ENCODE data around the gene FMN1. TPM values are rescaled to one million over a fixed set of nuclear protein-coding genes. Genes with fewer than 3 reads are reported as not detected.

FMN1 gene
- total RNA-seq, 1 donor from 2014 or later = 4.0 TPM

DNA sequence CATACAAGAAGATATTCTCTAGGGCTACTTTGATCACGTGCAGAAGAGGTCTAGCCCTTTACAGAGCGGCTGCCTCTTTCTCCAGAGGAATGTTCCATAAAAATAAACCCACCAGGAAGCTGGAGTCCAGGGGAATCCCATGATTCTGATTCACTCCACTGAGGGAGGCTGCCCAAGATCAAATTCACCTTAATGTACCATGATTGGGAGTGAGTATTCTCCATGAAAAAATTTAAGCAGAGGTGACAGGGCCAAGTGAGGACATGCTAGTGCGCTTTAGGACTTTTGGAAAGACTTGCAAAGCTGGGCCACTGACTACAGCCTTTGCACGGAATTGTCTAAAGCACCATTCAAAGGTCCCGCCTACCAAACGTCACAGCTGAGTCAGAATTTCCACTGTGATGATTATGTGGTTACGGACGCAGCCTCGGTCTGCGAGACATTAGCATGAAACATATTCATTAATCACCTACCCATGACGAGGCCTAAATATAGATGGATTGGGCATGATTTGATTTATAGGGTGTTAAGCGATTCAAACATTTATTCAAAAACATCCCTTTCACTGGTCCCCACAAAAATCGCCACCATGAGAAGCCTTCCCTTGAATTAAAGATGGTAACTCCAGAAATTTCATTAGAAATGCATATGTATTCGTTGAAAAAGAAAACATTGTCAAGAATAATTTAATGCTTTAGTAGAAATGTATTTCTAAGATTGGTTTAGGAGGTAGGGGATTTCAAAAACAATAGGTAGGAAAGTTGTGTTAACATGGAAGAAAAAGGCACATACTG is 324.1 kb downstream of the FMN1 start:
- H3K4me1 Mint-ChIP-seq (ENCODE audit: low read depth) = peaks cover 72% of the 10 kb centered on the region
- H3K9me3 Mint-ChIP-seq (ENCODE audit: low read depth) = no peaks in the 10 kb centered on the region
- H3K4me3 Mint-ChIP-seq (ENCODE audit: unreplicated experiment) = no peak overlapping the region
- peak overlapping the region; percentile 87 for H3K27ac Mint-ChIP-seq (ENCODE audit: unreplicated experiment)
- H3K27me3 Mint-ChIP-seq (ENCODE audit: low read depth) = no peaks in the 10 kb centered on the region
- DNase-seq (ENCODE audit: low spot score) = no peak
- H3K36me3 Mint-ChIP-seq (ENCODE audit: low read depth) = peaks cover 3% of the 10 kb centered on the region
- TF ChIP-seq, protein P1, sequence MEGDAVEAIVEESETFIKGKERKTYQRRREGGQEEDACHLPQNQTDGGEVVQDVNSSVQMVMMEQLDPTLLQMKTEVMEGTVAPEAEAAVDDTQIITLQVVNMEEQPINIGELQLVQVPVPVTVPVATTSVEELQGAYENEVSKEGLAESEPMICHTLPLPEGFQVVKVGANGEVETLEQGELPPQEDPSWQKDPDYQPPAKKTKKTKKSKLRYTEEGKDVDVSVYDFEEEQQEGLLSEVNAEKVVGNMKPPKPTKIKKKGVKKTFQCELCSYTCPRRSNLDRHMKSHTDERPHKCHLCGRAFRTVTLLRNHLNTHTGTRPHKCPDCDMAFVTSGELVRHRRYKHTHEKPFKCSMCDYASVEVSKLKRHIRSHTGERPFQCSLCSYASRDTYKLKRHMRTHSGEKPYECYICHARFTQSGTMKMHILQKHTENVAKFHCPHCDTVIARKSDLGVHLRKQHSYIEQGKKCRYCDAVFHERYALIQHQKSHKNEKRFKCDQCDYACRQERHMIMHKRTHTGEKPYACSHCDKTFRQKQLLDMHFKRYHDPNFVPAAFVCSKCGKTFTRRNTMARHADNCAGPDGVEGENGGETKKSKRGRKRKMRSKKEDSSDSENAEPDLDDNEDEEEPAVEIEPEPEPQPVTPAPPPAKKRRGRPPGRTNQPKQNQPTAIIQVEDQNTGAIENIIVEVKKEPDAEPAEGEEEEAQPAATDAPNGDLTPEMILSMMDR (IDR thresholded peaks at IDR 0.05) = no peak

DNA sequence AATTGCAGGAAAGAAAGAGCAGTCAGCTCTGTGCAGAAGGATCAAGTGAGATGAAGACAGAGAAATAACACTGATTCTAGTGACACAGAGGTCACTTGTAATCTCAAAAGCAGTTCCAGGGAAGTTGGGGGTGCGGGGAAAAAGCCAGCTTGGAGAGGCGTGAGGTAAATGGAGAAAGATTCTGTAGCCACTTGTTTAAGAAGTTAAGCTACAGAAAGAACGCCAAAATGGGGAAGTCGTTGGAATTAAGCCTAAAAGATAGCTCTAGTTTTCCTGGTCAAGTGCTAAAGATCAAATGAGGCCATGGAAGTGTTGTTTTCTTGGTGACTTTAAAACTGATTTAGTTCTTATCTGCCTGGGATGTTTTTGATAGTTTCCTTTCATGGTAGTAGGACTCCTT is 324.7 kb downstream of the FMN1 start:
- Mint-ChIP-seq H3K36me3 (ENCODE audit: low read depth) (peaks cover 3% of the 10 kb centered on the region), H3K27ac (ENCODE audit: unreplicated experiment) (peak overlapping the region; percentile 87), H3K9me3 (ENCODE audit: low read depth) (no peaks in the 10 kb centered on the region), H3K27me3 (ENCODE audit: low read depth) (no peaks in the 10 kb centered on the region), H3K4me1 (ENCODE audit: low read depth) (peaks cover 74% of the 10 kb centered on the region), H3K4me3 (ENCODE audit: unreplicated experiment) (no peak overlapping the region)
- TF ChIP-seq, protein P1 (IDR thresholded peaks at IDR 0.05) = no peak
- no peak for DNase-seq (ENCODE audit: low spot score)

DNA sequence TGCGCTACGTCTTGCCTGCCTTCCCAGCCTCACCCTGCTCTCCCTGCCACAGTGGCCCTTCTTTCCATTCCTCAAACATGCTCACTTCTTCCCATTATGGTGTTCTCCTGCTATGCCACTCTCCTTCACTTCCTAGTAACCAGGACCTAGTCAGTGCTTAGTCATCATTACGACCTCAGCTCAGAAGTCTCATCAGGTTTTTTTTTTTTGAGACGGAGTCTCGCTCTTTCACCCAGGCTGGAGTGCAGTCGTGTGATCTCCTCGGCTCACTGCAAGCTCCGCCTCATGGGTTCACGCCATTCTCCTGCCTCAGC is 327.2 kb downstream of the FMN1 start:
- Mint-ChIP-seq H3K27ac (ENCODE audit: unreplicated experiment) (peak overlapping the region; percentile 92), H3K4me3 (ENCODE audit: unreplicated experiment) (no peak overlapping the region), H3K27me3 (ENCODE audit: low read depth) (no peaks in the 10 kb centered on the region), H3K36me3 (ENCODE audit: low read depth) (peaks cover 3% of the 10 kb centered on the region), H3K4me1 (ENCODE audit: low read depth) (peaks cover 79% of the 10 kb centered on the region), H3K9me3 (ENCODE audit: low read depth) (no peaks in the 10 kb centered on the region)
- TF ChIP-seq, protein P1 (IDR thresholded peaks at IDR 0.05) = no peak
- no peak for DNase-seq (ENCODE audit: low spot score)

DNA sequence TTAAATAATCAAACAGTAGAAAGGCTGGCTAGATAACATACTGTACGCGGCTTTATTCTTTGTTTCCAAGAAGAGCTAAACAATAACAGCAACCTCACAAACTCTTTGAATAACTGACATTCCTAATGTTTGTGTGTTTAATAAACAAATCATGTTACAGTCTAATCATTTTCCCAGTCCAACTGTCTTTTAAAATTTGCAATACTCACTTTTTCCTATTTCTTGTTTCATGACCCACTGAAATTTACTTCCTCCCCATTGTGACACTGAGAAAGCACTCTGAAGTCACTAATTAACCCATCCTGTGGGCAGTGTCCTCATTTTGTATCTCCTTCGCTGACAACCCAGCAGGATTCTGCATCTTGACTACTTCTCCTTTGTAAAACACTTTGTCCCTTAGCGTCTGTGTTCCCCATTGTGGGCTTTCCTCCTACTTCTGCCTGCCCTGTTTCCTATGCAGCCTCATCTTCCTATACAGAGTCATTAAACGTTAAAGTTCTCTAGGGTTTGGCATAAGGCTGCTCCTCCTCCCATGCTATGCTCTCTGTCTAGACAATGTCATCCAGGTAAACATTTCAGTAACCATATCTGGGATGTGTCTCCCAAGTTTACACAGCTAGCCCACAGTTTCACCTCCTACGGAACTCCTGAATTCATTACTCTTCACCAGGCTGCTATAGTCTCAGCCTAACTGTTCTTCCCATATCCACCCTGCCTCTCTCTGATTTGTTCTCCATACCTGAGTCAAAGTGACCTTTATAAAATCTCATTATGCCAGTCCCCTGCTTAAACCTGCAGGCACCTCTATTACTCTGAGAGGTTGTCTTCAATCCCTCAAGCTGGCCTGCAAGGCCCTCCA is 327.8 kb downstream of the FMN1 start:
- Mint-ChIP-seq H3K27me3 (ENCODE audit: low read depth) (no peaks in the 10 kb centered on the region), H3K4me3 (ENCODE audit: unreplicated experiment) (no peak overlapping the region), H3K4me1 (ENCODE audit: low read depth) (peaks cover 79% of the 10 kb centered on the region), H3K36me3 (ENCODE audit: low read depth) (peaks cover 3% of the 10 kb centered on the region), H3K27ac (ENCODE audit: unreplicated experiment) (peak overlapping the region; percentile 92), H3K9me3 (ENCODE audit: low read depth) (no peaks in the 10 kb centered on the region)
- TF ChIP-seq, protein P1 (IDR thresholded peaks at IDR 0.05) = no peak
- DNase-seq (ENCODE audit: low spot score) = no peak

DNA sequence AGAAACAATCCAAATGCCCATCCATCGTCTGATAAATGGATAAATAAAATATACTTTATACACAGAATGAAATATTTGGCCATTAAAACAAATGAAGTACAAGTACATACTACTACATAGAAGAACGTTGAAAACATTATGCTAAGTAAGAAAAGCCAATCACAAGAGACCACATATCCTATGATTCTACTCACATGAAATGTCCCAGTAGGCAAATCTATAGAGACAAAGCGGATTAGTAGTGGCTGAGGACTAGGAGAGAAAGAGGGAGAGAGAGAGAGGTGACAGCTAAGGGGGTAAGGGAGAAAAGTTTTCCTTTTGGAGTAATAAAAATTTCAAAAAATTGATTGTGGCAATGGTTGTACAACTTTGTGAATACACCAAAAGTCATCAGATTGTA is 329.7 kb downstream of the FMN1 start:
- DNase-seq (ENCODE audit: low spot score) = no peak
- H3K4me1 Mint-ChIP-seq (ENCODE audit: low read depth) = peaks cover 72% of the 10 kb centered on the region
- no peaks in the 10 kb centered on the region for H3K36me3 Mint-ChIP-seq (ENCODE audit: low read depth)
- peak overlapping the region; percentile 75 for H3K27ac Mint-ChIP-seq (ENCODE audit: unreplicated experiment)
- TF ChIP-seq, protein P1 (IDR thresholded peaks at IDR 0.05) = no peak
- no peaks in the 10 kb centered on the region for H3K27me3 Mint-ChIP-seq (ENCODE audit: low read depth)
- H3K4me3 Mint-ChIP-seq (ENCODE audit: unreplicated experiment) = no peak overlapping the region
- H3K9me3 Mint-ChIP-seq (ENCODE audit: low read depth) = no peaks in the 10 kb centered on the region

Data from chondrocyte (in vitro differentiated cells).